Activated CD4-positive, CD25-positive, alpha-beta regulatory T cell (primary cell): Measurements from ENCODE around the gene G3BP2.
"Not testable (repeated sequence)": the region's sequence is repeated elsewhere in the genome, so short reads cannot be mapped to it uniquely, and the experiment has no call there.

Experiments used
- DNase-seq, 4 experiments: peaks; one replicate each; lab custom pipeline; 2025; lab: John Stamatoyannopoulos, UW

The G3BP2 gene

GRCh38 chr4:75673027-75673958 lies at the start of gene G3BP2:
Gene G3BP2, minus strand, starts transcription at chr4:75673411. Its CDS starts 11,386 bp downstream, at chr4:75662025.
- peak; percentile 90 to 94 (median 93) for DNase-seq

GRCh38 chr4:75722417-75722816 lies 49.2 kb upstream of the G3BP2 start:
- no peak for DNase-seq

GRCh38 chr4:75718529-75718928 lies 45.3 kb upstream of the G3BP2 start:
- no peak for DNase-seq

- no peak for DNase-seq
These were observed 44.2 kb upstream of the G3BP2 start for GRCh38 chr4:75717408-75717807.

- DNase-seq = not testable (repeated sequence)
These were observed 42.8 kb upstream of the G3BP2 start for GRCh38 chr4:75716054-75716453.

GRCh38 chr4:75715105-75715799 lies 42.0 kb upstream of the G3BP2 start:
- no peak for DNase-seq

- no peak for DNase-seq
These were observed 41.5 kb upstream of the G3BP2 start for GRCh38 chr4:75714704-75715103.

- no peak for DNase-seq
These were observed 40.8 kb upstream of the G3BP2 start for GRCh38 chr4:75714011-75714410.

GRCh38 chr4:75710246-75710645 lies 37.0 kb upstream of the G3BP2 start:
- no peak for DNase-seq

GRCh38 chr4:75708218-75708691 lies 35.0 kb upstream of the G3BP2 start:
- DNase-seq = no peak

GRCh38 chr4:75705198-75705977 lies 32.2 kb upstream of the G3BP2 start:
- DNase-seq = no peak

- no peak for DNase-seq
These were observed 29.8 kb upstream of the G3BP2 start for GRCh38 chr4:75702919-75703411.

- DNase-seq = no peak
These were observed 26.1 kb upstream of the G3BP2 start for GRCh38 chr4:75699299-75699698.

GRCh38 chr4:75698963-75699228 lies 25.7 kb upstream of the G3BP2 start:
- DNase-seq = no peak

- no peak for DNase-seq
These were observed 25.2 kb upstream of the G3BP2 start for GRCh38 chr4:75698162-75698962.

GRCh38 chr4:75696581-75696980 lies 23.4 kb upstream of the G3BP2 start:
- DNase-seq = no peak

GRCh38 chr4:75696071-75696470 lies 22.9 kb upstream of the G3BP2 start:
- DNase-seq = no peak

GRCh38 chr4:75692066-75692465 lies 18.9 kb upstream of the G3BP2 start:
- DNase-seq = not testable (repeated sequence)

GRCh38 chr4:75687125-75687524 lies 13.9 kb upstream of the G3BP2 start:
- not testable (repeated sequence) for DNase-seq

- DNase-seq = no peak
These were observed 13.1 kb upstream of the G3BP2 start for GRCh38 chr4:75686346-75686745.

- no peak for DNase-seq
These were observed 12.5 kb upstream of the G3BP2 start for GRCh38 chr4:75685546-75686189.
